Astrocyte (in vitro differentiated cells and primary cell): Measurements from ENCODE around the gene GNPTG. TPM values are rescaled to one million over a fixed set of nuclear protein-coding genes. Genes with fewer than 3 reads are reported as not detected.
"Not testable (repeated sequence)": the region's sequence is repeated elsewhere in the genome, so short reads cannot be mapped to it uniquely, and the experiment has no call there.

Experiments
- DNase-seq: peaks from one replicate; pipeline ENCODE4 v3.0.0-alpha.2; 2010; ENCODE audit warnings: low read depth
- FAIRE-seq: peaks from 2 replicates; lab custom pipeline; 2011; peaks lifted over from hg19 to GRCh38; lab: Jason Lieb, UNC
- H2AFZ ChIP-seq: 2 replicates; pipeline ENCODE4 v1.6.0; 2012; ENCODE audit warnings: low read depth, low read length, inconsistent platforms
- H3K27ac ChIP-seq: 2 replicates; pipeline ENCODE4 v1.5.1; 2011; ENCODE audit warnings: low read depth, low read length, inconsistent platforms
- H3K27me3 ChIP-seq: 2 replicates; pipeline ENCODE4 v1.6.0; 2011; ENCODE audit warnings: low read length, inconsistent platforms; ENCODE audit not compliant: insufficient read depth
- H3K36me3 ChIP-seq: 2 replicates; pipeline ENCODE4 v1.5.1; 2011; ENCODE audit warnings: low read length, inconsistent platforms; ENCODE audit not compliant: insufficient read depth
- H3K4me1 ChIP-seq: 2 replicates; pipeline ENCODE4 v1.5.1; 2011; ENCODE audit warnings: low read length, inconsistent platforms; ENCODE audit not compliant: insufficient read depth
- H3K4me2 ChIP-seq: 2 replicates; pipeline ENCODE4 v1.6.0; 2012; ENCODE audit warnings: low read length, inconsistent platforms
- H3K4me3 ChIP-seq: 2 replicates; pipeline ENCODE4 v1.5.1; 2011; ENCODE audit warnings: low read depth, mild to moderate bottlenecking, low read length, inconsistent platforms; ENCODE audit not compliant: insufficient read depth
- H3K79me2 ChIP-seq: 2 replicates; pipeline ENCODE4 v1.6.0; 2012; ENCODE audit warnings: mild to moderate bottlenecking, low read length, inconsistent platforms; ENCODE audit not compliant: insufficient read depth
- H3K9ac ChIP-seq: 2 replicates; pipeline ENCODE4 v1.6.0; 2012; ENCODE audit warnings: mild to moderate bottlenecking, low read length, inconsistent platforms
- H3K9me3 ChIP-seq: 2 replicates; pipeline ENCODE4 v1.5.1; 2012; ENCODE audit warnings: low read depth, mild to moderate bottlenecking, low read length, inconsistent platforms; ENCODE audit not compliant: insufficient read depth
- H4K20me1 ChIP-seq: 2 replicates; pipeline ENCODE4 v1.6.0; 2012; ENCODE audit warnings: low read length, inconsistent platforms; ENCODE audit not compliant: insufficient read depth
- H3K27ac Mint-ChIP-seq: one replicate; pipeline ENCODE4 v1.8.0; 2021; ENCODE audit warnings: mild to moderate bottlenecking, mixed read lengths; ENCODE audit not compliant: unreplicated experiment
- H3K27me3 Mint-ChIP-seq: one replicate; pipeline ENCODE4 v1.8.0; 2021; ENCODE audit warnings: low read depth, mixed read lengths; ENCODE audit not compliant: unreplicated experiment
- H3K36me3 Mint-ChIP-seq: one replicate; pipeline ENCODE4 v1.8.0; 2021; ENCODE audit warnings: low read depth, mixed read lengths; ENCODE audit not compliant: unreplicated experiment
- H3K4me1 Mint-ChIP-seq: one replicate; pipeline ENCODE4 v1.8.0; 2021; ENCODE audit warnings: low read depth, mixed read lengths; ENCODE audit not compliant: unreplicated experiment
- H3K4me3 Mint-ChIP-seq: one replicate; pipeline ENCODE4 v1.8.0; 2021; ENCODE audit warnings: mild to moderate bottlenecking, moderate library complexity, mixed read lengths; ENCODE audit not compliant: unreplicated experiment
- H3K9me3 Mint-ChIP-seq: one replicate; pipeline ENCODE4 v1.8.0; 2021; ENCODE audit warnings: mild to moderate bottlenecking, mixed read lengths; ENCODE audit not compliant: unreplicated experiment
- CTCF ChIP-seq: IDR thresholded peaks from 2 replicates; pipeline ENCODE4 v1.5.1; 2011; ENCODE audit warnings: low read depth, mild to moderate bottlenecking, inconsistent platforms, low read length, moderate library complexity; ENCODE audit not compliant: insufficient read depth
- EZH2 ChIP-seq: IDR thresholded peaks from 2 replicates; pipeline ENCODE4 v1.6.1; 2012; ENCODE audit warnings: mild to moderate bottlenecking, low read length, inconsistent platforms; ENCODE audit not compliant: insufficient read depth
- total RNA-seq: library from RNA; stranded (reverse); gene quantifications from 2 replicates; pipeline ENCODE4 v1.2.1, GENCODE V29; 2021

Gene GNPTG
- total RNA-seq, 1 donor from 2014 or later = 45.5 TPM

GRCh38 chr16:1326391-1326790 is 25.3 kb upstream of the GNPTG start:
- Histone ChIP-seq H3K27me3 (peaks cover 3% of the 10 kb centered on the region), H3K4me2 (no peak overlapping the region), H4K20me1 (peaks cover 31% of the 10 kb centered on the region), H2AFZ (no peak overlapping the region), H3K79me2 (no peaks in the 10 kb centered on the region), H3K4me1 (peaks cover 1% of the 10 kb centered on the region), H3K4me3 (no peak overlapping the region), H3K9ac (no peak overlapping the region), H3K27ac (no peak overlapping the region), H3K9me3 (peaks cover 4% of the 10 kb centered on the region), H3K36me3 (peaks cover 7% of the 10 kb centered on the region)
- Mint-ChIP-seq H3K36me3 (peaks cover 3% of the 10 kb centered on the region), H3K4me1 (no peaks in the 10 kb centered on the region), H3K27ac (no peak overlapping the region), H3K4me3 (no peak overlapping the region), H3K27me3 (no peaks in the 10 kb centered on the region), H3K9me3 (peaks cover 3% of the 10 kb centered on the region)
- DNase-seq (no peak), FAIRE-seq (no peak)
- TF ChIP-seq CTCF = no peak
- no peak for TF ChIP-seq EZH2

- TF ChIP-seq EZH2 (no peak), CTCF (no peak)
- H3K36me3 ChIP-seq = peaks cover 2% of the 10 kb centered on the region
- H4K20me1 ChIP-seq = peaks cover 25% of the 10 kb centered on the region
- H3K36me3 Mint-ChIP-seq = peaks cover 3% of the 10 kb centered on the region
- no peak overlapping the region for H3K4me2 ChIP-seq
- H3K27ac ChIP-seq = no peak overlapping the region
- peaks cover 3% of the 10 kb centered on the region for H3K9me3 Mint-ChIP-seq
- H3K4me3 Mint-ChIP-seq = no peak overlapping the region
- H3K79me2 ChIP-seq = no peaks in the 10 kb centered on the region
- H3K27me3 ChIP-seq = peaks cover 10% of the 10 kb centered on the region
- DNase-seq (no peak), FAIRE-seq (no peak)
- peaks cover 8% of the 10 kb centered on the region for H3K4me1 ChIP-seq
- H3K27ac Mint-ChIP-seq = no peak overlapping the region
- no peak overlapping the region for H2AFZ ChIP-seq
- H3K4me1 Mint-ChIP-seq = no peaks in the 10 kb centered on the region
- no peak overlapping the region for H3K9ac ChIP-seq
- peaks cover 3% of the 10 kb centered on the region for H3K27me3 Mint-ChIP-seq
- no peak overlapping the region for H3K4me3 ChIP-seq
- peaks cover 4% of the 10 kb centered on the region for H3K9me3 ChIP-seq
Observed at GRCh38 chr16:1326946-1327618, 24.6 kb upstream of the GNPTG start.

- no peak overlapping the region for H2AFZ ChIP-seq
- peaks cover 26% of the 10 kb centered on the region for H4K20me1 ChIP-seq
- Mint-ChIP-seq H3K36me3 (peaks cover 3% of the 10 kb centered on the region), H3K9me3 (peaks cover 3% of the 10 kb centered on the region), H3K4me3 (no peak overlapping the region), H3K27ac (no peak overlapping the region), H3K4me1 (no peaks in the 10 kb centered on the region), H3K27me3 (peaks cover 7% of the 10 kb centered on the region)
- peaks cover 4% of the 10 kb centered on the region for H3K9me3 ChIP-seq
- no peak for FAIRE-seq
- no peak for TF ChIP-seq EZH2
- no peak for TF ChIP-seq CTCF
- DNase-seq = no peak
- no peak overlapping the region for H3K4me2 ChIP-seq
- H3K27me3 ChIP-seq = peaks cover 15% of the 10 kb centered on the region
- no peaks in the 10 kb centered on the region for H3K79me2 ChIP-seq
- H3K9ac ChIP-seq = no peak overlapping the region
- peaks cover 2% of the 10 kb centered on the region for H3K36me3 ChIP-seq
- H3K27ac ChIP-seq = no peak overlapping the region
- no peak overlapping the region for H3K4me3 ChIP-seq
- peaks cover 9% of the 10 kb centered on the region for H3K4me1 ChIP-seq
Observed at GRCh38 chr16:1327619-1327947, 24.1 kb upstream of the GNPTG start.

- not testable (repeated sequence) for FAIRE-seq, DNase-seq, H3K36me3 Mint-ChIP-seq, H3K9ac ChIP-seq, H3K27me3 Mint-ChIP-seq, H2AFZ ChIP-seq, H3K4me3 ChIP-seq, H3K4me3 Mint-ChIP-seq, H3K36me3 ChIP-seq, H3K27ac ChIP-seq, H3K9me3 ChIP-seq, H3K79me2 ChIP-seq, H3K4me2 ChIP-seq, H3K9me3 Mint-ChIP-seq, H3K4me1 Mint-ChIP-seq, H3K27ac Mint-ChIP-seq
- Histone ChIP-seq H4K20me1 (peaks cover 31% of the 10 kb centered on the region), H3K4me1 (peaks cover 11% of the 10 kb centered on the region), H3K27me3 (peaks cover 18% of the 10 kb centered on the region)
Observed at GRCh38 chr16:1328136-1328535, 23.6 kb upstream of the GNPTG start.
